H9 (cell line): ENCODE data around the gene NUDT8. TPM values are rescaled to one million over a fixed set of nuclear protein-coding genes. Genes with fewer than 3 reads are reported as not detected.
"Not testable (repeated sequence)": the region's sequence is repeated elsewhere in the genome, so short reads cannot be mapped to it uniquely, and the experiment has no call there.

Experiments used
- DNase-seq: peaks from one replicate; pipeline ENCODE4 v3.0.0-alpha.2; 2017
- H2AFZ ChIP-seq: one replicate; pipeline ENCODE4 v1.6.1; 2013; ENCODE audit warnings: mild to moderate bottlenecking, low read length, control low read depth, moderate library complexity
- H2AK5ac ChIP-seq: 2 replicates; pipeline ENCODE4 v1.6.1; 2013; ENCODE audit warnings: low read length, control low read depth, mixed read lengths; ENCODE audit not compliant: insufficient read length
- H2BK120ac ChIP-seq: one replicate; pipeline ENCODE4 v1.6.1; 2013; ENCODE audit warnings: low read depth, mild to moderate bottlenecking, low read length, control low read depth, inconsistent platforms; ENCODE audit not compliant: poor library complexity, severe bottlenecking
- H2BK12ac ChIP-seq: 2 replicates; pipeline ENCODE4 v1.6.1; 2013; ENCODE audit warnings: low read length, control low read depth, mixed read lengths, low read depth; ENCODE audit not compliant: insufficient read length
- H2BK15ac ChIP-seq: 2 replicates; pipeline ENCODE4 v1.6.1; 2013; ENCODE audit warnings: low read depth, low read length, control low read depth
- H2BK20ac ChIP-seq: one replicate; pipeline ENCODE4 v1.6.1; 2013; ENCODE audit warnings: low read depth, mild to moderate bottlenecking, low read length, control low read depth, inconsistent platforms; ENCODE audit not compliant: poor library complexity, severe bottlenecking
- H2BK5ac ChIP-seq: 2 replicates; pipeline ENCODE4 v1.6.1; 2013; ENCODE audit warnings: low read length, control low read depth, mixed read lengths; ENCODE audit not compliant: insufficient read length
- H3K14ac ChIP-seq: 2 replicates; pipeline ENCODE4 v1.6.1; 2013; ENCODE audit warnings: low read length, control low read depth; ENCODE audit not compliant: insufficient read depth
- H3K18ac ChIP-seq: 2 replicates; pipeline ENCODE4 v1.6.1; 2013; ENCODE audit warnings: low read depth, mild to moderate bottlenecking, mixed read lengths, low read length, control low read depth; ENCODE audit not compliant: insufficient read length
- H3K23ac ChIP-seq: 2 replicates; pipeline ENCODE4 v1.6.1; 2013; ENCODE audit warnings: low read length, control low read depth, mixed read lengths, low read depth; ENCODE audit not compliant: insufficient read length
- H3K23me2 ChIP-seq: 2 replicates; pipeline ENCODE4 v1.6.1; 2013; ENCODE audit warnings: low read depth, mild to moderate bottlenecking, mixed read lengths, low read length, control low read depth; ENCODE audit not compliant: insufficient read length, poor library complexity, severe bottlenecking
- H3K27ac ChIP-seq: 2 replicates; pipeline ENCODE4 v1.5.1; 2013; ENCODE audit warnings: low read length, control low read depth, mixed read lengths, low read depth; ENCODE audit not compliant: insufficient read length
- H3K27me3 ChIP-seq: 2 replicates; pipeline ENCODE4 v1.6.1; 2013; ENCODE audit warnings: low read length, control low read depth, inconsistent platforms; ENCODE audit not compliant: insufficient read depth
- H3K4ac ChIP-seq: 2 replicates; pipeline ENCODE4 v1.6.1; 2013; ENCODE audit warnings: low read depth, mild to moderate bottlenecking, control low read depth, inconsistent platforms, low read length, moderate library complexity
- H3K4me1 ChIP-seq: 2 replicates; pipeline ENCODE4 v1.6.1; 2013; ENCODE audit warnings: low read length, control low read depth, inconsistent platforms; ENCODE audit not compliant: insufficient read depth
- H3K4me2 ChIP-seq: 2 replicates; pipeline ENCODE4 v1.6.1; 2013; ENCODE audit warnings: low read length, control low read depth, mixed read lengths; ENCODE audit not compliant: insufficient read length, insufficient read depth
- H3K56ac ChIP-seq: 2 replicates; pipeline ENCODE4 v1.6.1; 2013; ENCODE audit warnings: low read depth, mild to moderate bottlenecking, mixed read lengths, low read length, control low read depth; ENCODE audit not compliant: insufficient read length
- H3K79me1 ChIP-seq: 2 replicates; pipeline ENCODE4 v1.6.1; 2013; ENCODE audit warnings: low read depth, mild to moderate bottlenecking, moderate library complexity, low read length, control low read depth, inconsistent platforms; ENCODE audit not compliant: insufficient read depth, poor library complexity, severe bottlenecking
- H3K79me2 ChIP-seq: 2 replicates; pipeline ENCODE4 v1.6.1; 2013; ENCODE audit warnings: low read length, control low read depth, inconsistent platforms; ENCODE audit not compliant: insufficient read depth
- H3K9ac ChIP-seq: 2 replicates; pipeline ENCODE4 v1.6.1; 2013; ENCODE audit warnings: low read length, control low read depth, mixed read lengths; ENCODE audit not compliant: insufficient read length; ENCODE audit errors: extremely low read depth
- H3K9me3 ChIP-seq: one replicate; pipeline ENCODE4 v1.6.1; 2013; ENCODE audit warnings: low read depth, low read length, inconsistent platforms; ENCODE audit not compliant: control insufficient read depth
- H3T11ph ChIP-seq: one replicate; pipeline ENCODE4 v1.6.1; 2013; ENCODE audit warnings: mild to moderate bottlenecking, low read length, control low read depth, inconsistent platforms
- H4K20me1 ChIP-seq: one replicate; pipeline ENCODE4 v1.6.1; 2013; ENCODE audit not compliant: control insufficient read depth, insufficient read length, insufficient read depth
- H4K5ac ChIP-seq: 2 replicates; pipeline ENCODE4 v1.6.1; 2013; ENCODE audit warnings: low read depth, mild to moderate bottlenecking, mixed read lengths, low read length, control low read depth; ENCODE audit not compliant: insufficient read length
- H4K8ac ChIP-seq: replicated peaks from 2 replicates; pipeline ENCODE4 v1.6.1; 2013; ENCODE audit warnings: low read length, control low read depth, mixed read lengths, low read depth; ENCODE audit not compliant: insufficient read length
- H4K91ac ChIP-seq: 2 replicates; pipeline ENCODE4 v1.6.1; 2013; ENCODE audit warnings: low read depth, mild to moderate bottlenecking, moderate library complexity, mixed read lengths, low read length, control low read depth; ENCODE audit not compliant: insufficient read length
- H3K27ac Mint-ChIP-seq, 3 experiments: 2 replicates in 2 of 3; 3 replicates in 1 of 3; pipeline ENCODE4 v1.8.0; 2020 to 2021; ENCODE audit warnings: mixed read lengths in 3 of 3, mild to moderate bottlenecking in 1 of 3, moderate library complexity in 1 of 3
- H3K27me3 Mint-ChIP-seq: 2 replicates; pipeline ENCODE4 v1.8.0; 2021; ENCODE audit warnings: low read depth, mild to moderate bottlenecking, moderate library complexity, mixed read lengths
- H3K36me3 Mint-ChIP-seq, 3 experiments: 2 replicates in 2 of 3; 3 replicates in 1 of 3; pipeline ENCODE4 v1.8.0; 2020 to 2021; ENCODE audit warnings: low read depth in 3 of 3, mixed read lengths in 3 of 3; ENCODE audit not compliant: insufficient read depth in 1 of 3
- H3K4me1 Mint-ChIP-seq, 2 experiments: 2 replicates each; pipeline ENCODE4 v1.8.0; 2020; ENCODE audit warnings: mixed read lengths in 2 of 2
- H3K4me3 Mint-ChIP-seq, 2 experiments: 2 replicates in 1 of 2; 3 replicates in 1 of 2; pipeline ENCODE4 v1.8.0; 2020 to 2021; ENCODE audit warnings: mild to moderate bottlenecking in 2 of 2, mixed read lengths in 2 of 2, moderate library complexity in 1 of 2
- H3K9me3 Mint-ChIP-seq, 2 experiments: 2 replicates in 1 of 2; 3 replicates in 1 of 2; pipeline ENCODE4 v1.8.0; 2020; ENCODE audit warnings: mild to moderate bottlenecking in 2 of 2, mixed read lengths in 2 of 2, moderate library complexity in 1 of 2
- CTCF ChIP-seq: fragments of 200-600 bp; sonication (generic); conservative IDR thresholded peaks from 3 replicates; pipeline ENCODE4 v1.8.0; 2021; ENCODE audit warnings: antibody characterized with exemption, mild to moderate bottlenecking
- WGBS: extraction: QIAGEN DNeasy Blood & Tissue Kit; methylation state at CpG from one replicate; pipeline ENCODE4 v1.1.7; 2013; ENCODE audit warnings: missing lambda C conversion rate, low lambda C conversion rate, mixed read lengths; ENCODE audit not compliant: insufficient read length; ENCODE audit errors: extremely low coverage; 5-methylcytosine and 5-hydroxymethylcytosine counted together
- total RNA-seq: library from RNA; stranded (reverse); gene quantifications from 2 replicates; pipeline ENCODE4 v1.2.1, GENCODE V29; 2021

The NUDT8 gene
- total RNA-seq, 1 experiment from 2014 or later: 6.5 TPM

- H3K23ac ChIP-seq: no peak overlapping the region
- H4K91ac ChIP-seq: no peak overlapping the region
- H3K14ac ChIP-seq: no peak overlapping the region
- Mint-ChIP-seq H3K9me3 (peaks cover 25 to 30% of the 10 kb centered on the region in 2 experiments), H3K27ac (no peak overlapping the region), H3K4me3 (no peak overlapping the region), H3K4me1 (peaks cover 10 to 18% of the 10 kb centered on the region in 2 experiments), H3K27me3 (peaks cover 6% of the 10 kb centered on the region), H3K36me3 (peaks cover 2 to 20% (median 3%) of the 10 kb centered on the region in 3 experiments; a peak in 4 of 7 replicates)
- H4K5ac ChIP-seq: no peak overlapping the region
- H4K8ac ChIP-seq: no peak overlapping the region
- H3T11ph ChIP-seq: no peak overlapping the region
- no peaks in the 10 kb centered on the region for H3K79me2 ChIP-seq
- no peaks in the 10 kb centered on the region for H3K27me3 ChIP-seq
- H2BK5ac ChIP-seq: no peak overlapping the region
- no peak overlapping the region for H2BK120ac ChIP-seq
- H3K9me3 ChIP-seq: no peaks in the 10 kb centered on the region
- H3K56ac ChIP-seq: no peak overlapping the region
- no peaks in the 10 kb centered on the region for H3K23me2 ChIP-seq
- no peak overlapping the region for H3K9ac ChIP-seq
- H4K20me1 ChIP-seq: no peaks in the 10 kb centered on the region
- no peak overlapping the region for H2AFZ ChIP-seq
- no peak overlapping the region for H2AK5ac ChIP-seq
- no peak overlapping the region for H3K18ac ChIP-seq
- no peak overlapping the region for H2BK20ac ChIP-seq
- H3K79me1 ChIP-seq: no peaks in the 10 kb centered on the region
- no peak overlapping the region for H2BK15ac ChIP-seq
- no peak overlapping the region for H3K4ac ChIP-seq
- no peak overlapping the region for H2BK12ac ChIP-seq
- no peaks in the 10 kb centered on the region for H3K4me1 ChIP-seq
- no peak overlapping the region for H3K27ac ChIP-seq
- no peak for TF ChIP-seq CTCF
- no peak overlapping the region for H3K4me2 ChIP-seq
- no CpG with 5 or more reads among the region's 1 CpG for WGBS
- no peak for DNase-seq
Observed at GRCh38 chr11:67599149-67599548, 30.6 kb downstream of the NUDT8 start.

- not testable (repeated sequence) for H2BK20ac ChIP-seq, H2BK12ac ChIP-seq
Observed at GRCh38 chr11:67597963-67598362, 31.8 kb downstream of the NUDT8 start.

More at GRCh38 chr11:67597963-67598362, 31.8 kb downstream of the NUDT8 start:
- peaks cover 15 to 23% of the 10 kb centered on the region in 2 experiments for H3K4me1 Mint-ChIP-seq
- H3T11ph ChIP-seq, H3K27me3 ChIP-seq, H2AFZ ChIP-seq, H3K79me2 ChIP-seq, H4K20me1 ChIP-seq, H3K4me2 ChIP-seq, H3K27me3 Mint-ChIP-seq, H3K23ac ChIP-seq, H3K4me3 Mint-ChIP-seq, H3K4me1 ChIP-seq, H3K14ac ChIP-seq, H2BK120ac ChIP-seq, H4K91ac ChIP-seq, H3K79me1 ChIP-seq, H3K27ac ChIP-seq, H3K27ac Mint-ChIP-seq, H3K9ac ChIP-seq, DNase-seq, H4K8ac ChIP-seq, H4K5ac ChIP-seq, H2BK15ac ChIP-seq, H3K4ac ChIP-seq, H3K18ac ChIP-seq, H3K56ac ChIP-seq, H3K9me3 ChIP-seq, H3K23me2 ChIP-seq, H2AK5ac ChIP-seq, H2BK5ac ChIP-seq: not testable (repeated sequence)
- H3K9me3 Mint-ChIP-seq: peaks cover 23 to 29% of the 10 kb centered on the region in 2 experiments
- peaks cover 2 to 20% (median 3%) of the 10 kb centered on the region in 3 experiments; a peak in 4 of 7 replicates for H3K36me3 Mint-ChIP-seq
- WGBS: no CpG with 5 or more reads among the region's 26 CpGs
